Keratinocyte (primary cell): Measurements from ENCODE around the gene FNTB.

Experiments used
- EZH2 ChIP-seq: IDR thresholded peaks from one replicate; pipeline ENCODE4 v1.6.1; 2012; ENCODE audit warnings: inconsistent platforms, mild to moderate bottlenecking, low read length, moderate library complexity
- TF ChIP-seq, protein P1 (sequence below), 3 experiments: IDR thresholded peaks in 1 of 3; conservative IDR thresholded peaks in 1 of 3; optimal IDR thresholded peaks in 1 of 3; 2 replicates in 2 of 3; 3 replicates in 1 of 3; pipeline versions ENCODE3 to v1.5.1; 2011; ENCODE audit warnings: low read length in 3 of 3, mild to moderate bottlenecking in 3 of 3, moderate library complexity in 2 of 3, control low read depth in 1 of 3, inconsistent platforms in 1 of 3; ENCODE audit not compliant: insufficient read depth in 2 of 3; ENCODE audit errors: extremely low read depth in 1 of 3

DNA sequence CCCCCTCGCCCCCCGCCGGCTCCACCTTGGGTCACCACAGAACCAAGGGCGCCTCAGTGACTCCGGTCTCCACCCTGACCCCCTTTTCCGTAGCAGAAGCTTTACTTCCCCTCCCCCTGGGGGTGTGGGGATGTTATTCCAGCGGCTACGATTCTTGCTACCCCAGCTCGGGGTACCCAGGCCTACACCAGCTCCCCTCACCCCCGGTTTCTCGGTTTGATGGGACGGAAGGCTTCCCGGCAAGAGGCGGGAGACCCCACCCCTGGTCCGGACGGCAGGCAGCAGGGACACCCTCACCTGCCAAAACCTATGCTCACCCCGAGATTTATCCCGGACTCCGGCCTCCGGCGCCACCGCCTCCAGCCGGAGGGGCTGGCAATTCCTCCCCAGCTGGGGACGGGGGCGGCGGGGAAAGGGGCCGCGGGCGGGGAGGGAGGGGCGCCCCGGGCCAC, 15.2 kb upstream of the FNTB start:
- TF ChIP-seq, protein P1, sequence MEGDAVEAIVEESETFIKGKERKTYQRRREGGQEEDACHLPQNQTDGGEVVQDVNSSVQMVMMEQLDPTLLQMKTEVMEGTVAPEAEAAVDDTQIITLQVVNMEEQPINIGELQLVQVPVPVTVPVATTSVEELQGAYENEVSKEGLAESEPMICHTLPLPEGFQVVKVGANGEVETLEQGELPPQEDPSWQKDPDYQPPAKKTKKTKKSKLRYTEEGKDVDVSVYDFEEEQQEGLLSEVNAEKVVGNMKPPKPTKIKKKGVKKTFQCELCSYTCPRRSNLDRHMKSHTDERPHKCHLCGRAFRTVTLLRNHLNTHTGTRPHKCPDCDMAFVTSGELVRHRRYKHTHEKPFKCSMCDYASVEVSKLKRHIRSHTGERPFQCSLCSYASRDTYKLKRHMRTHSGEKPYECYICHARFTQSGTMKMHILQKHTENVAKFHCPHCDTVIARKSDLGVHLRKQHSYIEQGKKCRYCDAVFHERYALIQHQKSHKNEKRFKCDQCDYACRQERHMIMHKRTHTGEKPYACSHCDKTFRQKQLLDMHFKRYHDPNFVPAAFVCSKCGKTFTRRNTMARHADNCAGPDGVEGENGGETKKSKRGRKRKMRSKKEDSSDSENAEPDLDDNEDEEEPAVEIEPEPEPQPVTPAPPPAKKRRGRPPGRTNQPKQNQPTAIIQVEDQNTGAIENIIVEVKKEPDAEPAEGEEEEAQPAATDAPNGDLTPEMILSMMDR (optimal IDR thresholded peaks at IDR 0.05 in 1 of 3, IDR thresholded peaks at IDR 0.05 in 1 of 3, conservative IDR thresholded peaks at IDR 0.05 in 1 of 3; ENCODE audit: extremely low read depth in 1 of 3, insufficient read depth in 2 of 3, low read length in 3 of 3), result no peak
- TF ChIP-seq EZH2, result no peak
